ENCODE results near the gene TAX1BP3.

- TF ChIP-seq, protein P1, sequence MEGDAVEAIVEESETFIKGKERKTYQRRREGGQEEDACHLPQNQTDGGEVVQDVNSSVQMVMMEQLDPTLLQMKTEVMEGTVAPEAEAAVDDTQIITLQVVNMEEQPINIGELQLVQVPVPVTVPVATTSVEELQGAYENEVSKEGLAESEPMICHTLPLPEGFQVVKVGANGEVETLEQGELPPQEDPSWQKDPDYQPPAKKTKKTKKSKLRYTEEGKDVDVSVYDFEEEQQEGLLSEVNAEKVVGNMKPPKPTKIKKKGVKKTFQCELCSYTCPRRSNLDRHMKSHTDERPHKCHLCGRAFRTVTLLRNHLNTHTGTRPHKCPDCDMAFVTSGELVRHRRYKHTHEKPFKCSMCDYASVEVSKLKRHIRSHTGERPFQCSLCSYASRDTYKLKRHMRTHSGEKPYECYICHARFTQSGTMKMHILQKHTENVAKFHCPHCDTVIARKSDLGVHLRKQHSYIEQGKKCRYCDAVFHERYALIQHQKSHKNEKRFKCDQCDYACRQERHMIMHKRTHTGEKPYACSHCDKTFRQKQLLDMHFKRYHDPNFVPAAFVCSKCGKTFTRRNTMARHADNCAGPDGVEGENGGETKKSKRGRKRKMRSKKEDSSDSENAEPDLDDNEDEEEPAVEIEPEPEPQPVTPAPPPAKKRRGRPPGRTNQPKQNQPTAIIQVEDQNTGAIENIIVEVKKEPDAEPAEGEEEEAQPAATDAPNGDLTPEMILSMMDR (conservative IDR thresholded peaks at IDR 0.05; ENCODE audit: low read depth in 2 of 2), result no peak
- TF ChIP-seq EZH2phosphoT487 (IDR thresholded peaks at IDR 0.05; ENCODE audit: unreplicated experiment) (no peak), NANOG (IDR thresholded peaks at IDR 0.05; ENCODE audit: borderline replicate concordance) (no peak), EZH2 (IDR thresholded peaks at IDR 0.05; ENCODE audit: low read depth, unreplicated experiment) (no peak), POLR2AphosphoS5 (IDR thresholded peaks at IDR 0.05; ENCODE audit: low read depth) (no peak), REST (IDR thresholded peaks at IDR 0.05; ENCODE audit: unreplicated experiment) (no peak), CREB1 (CRISPR knock-in tag; IDR thresholded peaks at IDR 0.05; ENCODE audit: low read depth) (no peak), ETS1 (IDR thresholded peaks at IDR 0.05) (no peak), JUNB (IDR thresholded peaks at IDR 0.05; ENCODE audit: unreplicated experiment) (no peak), ZNF114 (CRISPR knock-in tag; IDR thresholded peaks at IDR 0.05) (no peak)
- TF ChIP-seq, protein P2, sequence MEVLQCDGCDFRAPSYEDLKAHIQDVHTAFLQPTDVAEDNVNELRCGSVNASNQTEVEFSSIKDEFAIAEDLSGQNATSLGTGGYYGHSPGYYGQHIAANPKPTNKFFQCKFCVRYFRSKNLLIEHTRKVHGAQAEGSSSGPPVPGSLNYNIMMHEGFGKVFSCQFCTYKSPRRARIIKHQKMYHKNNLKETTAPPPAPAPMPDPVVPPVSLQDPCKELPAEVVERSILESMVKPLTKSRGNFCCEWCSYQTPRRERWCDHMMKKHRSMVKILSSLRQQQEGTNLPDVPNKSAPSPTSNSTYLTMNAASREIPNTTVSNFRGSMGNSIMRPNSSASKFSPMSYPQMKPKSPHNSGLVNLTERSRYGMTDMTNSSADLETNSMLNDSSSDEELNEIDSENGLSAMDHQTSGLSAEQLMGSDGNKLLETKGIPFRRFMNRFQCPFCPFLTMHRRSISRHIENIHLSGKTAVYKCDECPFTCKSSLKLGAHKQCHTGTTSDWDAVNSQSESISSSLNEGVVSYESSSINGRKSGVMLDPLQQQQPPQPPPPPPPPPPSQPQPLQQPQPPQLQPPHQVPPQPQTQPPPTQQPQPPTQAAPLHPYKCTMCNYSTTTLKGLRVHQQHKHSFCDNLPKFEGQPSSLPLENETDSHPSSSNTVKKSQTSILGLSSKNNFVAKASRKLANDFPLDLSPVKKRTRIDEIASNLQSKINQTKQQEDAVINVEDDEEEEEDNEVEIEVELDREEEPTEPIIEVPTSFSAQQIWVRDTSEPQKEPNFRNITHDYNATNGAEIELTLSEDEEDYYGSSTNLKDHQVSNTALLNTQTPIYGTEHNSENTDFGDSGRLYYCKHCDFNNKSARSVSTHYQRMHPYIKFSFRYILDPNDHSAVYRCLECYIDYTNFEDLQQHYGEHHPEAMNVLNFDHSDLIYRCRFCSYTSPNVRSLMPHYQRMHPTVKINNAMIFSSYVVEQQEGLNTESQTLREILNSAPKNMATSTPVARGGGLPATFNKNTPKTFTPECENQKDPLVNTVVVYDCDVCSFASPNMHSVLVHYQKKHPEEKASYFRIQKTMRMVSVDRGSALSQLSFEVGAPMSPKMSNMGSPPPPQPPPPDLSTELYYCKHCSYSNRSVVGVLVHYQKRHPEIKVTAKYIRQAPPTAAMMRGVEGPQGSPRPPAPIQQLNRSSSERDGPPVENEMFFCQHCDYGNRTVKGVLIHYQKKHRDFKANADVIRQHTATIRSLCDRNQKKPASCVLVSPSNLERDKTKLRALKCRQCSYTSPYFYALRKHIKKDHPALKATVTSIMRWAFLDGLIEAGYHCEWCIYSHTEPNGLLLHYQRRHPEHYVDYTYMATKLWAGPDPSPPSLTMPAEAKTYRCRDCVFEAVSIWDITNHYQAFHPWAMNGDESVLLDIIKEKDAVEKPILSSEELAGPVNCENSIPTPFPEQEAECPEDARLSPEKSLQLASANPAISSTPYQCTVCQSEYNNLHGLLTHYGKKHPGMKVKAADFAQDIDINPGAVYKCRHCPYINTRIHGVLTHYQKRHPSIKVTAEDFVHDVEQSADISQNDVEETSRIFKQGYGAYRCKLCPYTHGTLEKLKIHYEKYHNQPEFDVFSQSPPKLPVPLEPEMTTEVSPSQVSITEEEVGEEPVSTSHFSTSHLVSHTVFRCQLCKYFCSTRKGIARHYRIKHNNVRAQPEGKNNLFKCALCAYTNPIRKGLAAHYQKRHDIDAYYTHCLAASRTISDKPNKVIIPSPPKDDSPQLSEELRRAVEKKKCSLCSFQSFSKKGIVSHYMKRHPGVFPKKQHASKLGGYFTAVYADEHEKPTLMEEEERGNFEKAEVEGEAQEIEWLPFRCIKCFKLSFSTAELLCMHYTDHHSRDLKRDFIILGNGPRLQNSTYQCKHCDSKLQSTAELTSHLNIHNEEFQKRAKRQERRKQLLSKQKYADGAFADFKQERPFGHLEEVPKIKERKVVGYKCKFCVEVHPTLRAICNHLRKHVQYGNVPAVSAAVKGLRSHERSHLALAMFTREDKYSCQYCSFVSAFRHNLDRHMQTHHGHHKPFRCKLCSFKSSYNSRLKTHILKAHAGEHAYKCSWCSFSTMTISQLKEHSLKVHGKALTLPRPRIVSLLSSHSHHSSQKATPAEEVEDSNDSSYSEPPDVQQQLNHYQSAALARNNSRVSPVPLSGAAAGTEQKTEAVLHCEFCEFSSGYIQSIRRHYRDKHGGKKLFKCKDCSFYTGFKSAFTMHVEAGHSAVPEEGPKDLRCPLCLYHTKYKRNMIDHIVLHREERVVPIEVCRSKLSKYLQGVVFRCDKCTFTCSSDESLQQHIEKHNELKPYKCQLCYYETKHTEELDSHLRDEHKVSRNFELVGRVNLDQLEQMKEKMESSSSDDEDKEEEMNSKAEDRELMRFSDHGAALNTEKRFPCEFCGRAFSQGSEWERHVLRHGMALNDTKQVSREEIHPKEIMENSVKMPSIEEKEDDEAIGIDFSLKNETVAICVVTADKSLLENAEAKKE (CRISPR knock-in tag; IDR thresholded peaks at IDR 0.05), result no peak
These were observed 1.2 kb upstream of the TAX1BP3 start for GRCh38 chr17:3669548-3669947.

Measured in GM23338 (cell line).